GM13977 (cell line): ENCODE measurements around the gene FIGN.

Source experiments
- DNase-seq: peaks from one replicate; pipeline ENCODE4 v3.0.0; 2012; ENCODE audit warnings: low spot score
- CTCF ChIP-seq: IDR thresholded peaks from 2 replicates; pipeline ENCODE4 v1.5.1; 2012; ENCODE audit warnings: mild to moderate bottlenecking, control low read depth; ENCODE audit not compliant: insufficient read depth; ENCODE audit errors: extremely low read depth, missing control alignments
- in situ Hi-C: fragments of 300-500 bp; cut with MboI; formaldehyde crosslinking; loops from one replicate; pipeline ENCODE4 v1.12.0; 2022; ENCODE audit warnings: low sequenced_read_pairs, low pct_unique_long_range_greater_than_20kb, mixed read lengths, inconsistent platforms; ENCODE audit not compliant: unreplicated experiment

Gene FIGN

GRCh38 chr2:163573652-163574051, 162.2 kb downstream of the FIGN start:
- in situ Hi-C loops: no loop called here
- DNase-seq: no peak
- no peak for TF ChIP-seq CTCF

- DNase-seq: no peak
- in situ Hi-C loops: no loop called here
- no peak for TF ChIP-seq CTCF
Observed at GRCh38 chr2:163572850-163573249, 163.0 kb downstream of the FIGN start.

GRCh38 chr2:163571423-163572102, 164.2 kb downstream of the FIGN start:
- TF ChIP-seq CTCF: no peak
- in situ Hi-C loops: no loop called here
- no peak for DNase-seq

- no peak for DNase-seq
Observed at GRCh38 chr2:163570391-163570790, 165.4 kb downstream of the FIGN start.

GRCh38 chr2:163565192-163565591, 170.6 kb downstream of the FIGN start:
- no peak for DNase-seq
- TF ChIP-seq CTCF: no peak
- in situ Hi-C loops: no loop called here

More at GRCh38 chr2:163570391-163570790, 165.4 kb downstream of the FIGN start:
- TF ChIP-seq CTCF: no peak
- in situ Hi-C loops: no loop called here

GRCh38 chr2:163564236-163564635, 171.6 kb downstream of the FIGN start:
- no peak for TF ChIP-seq CTCF
- no peak for DNase-seq
- in situ Hi-C loops: no loop called here

- TF ChIP-seq CTCF: no peak
- in situ Hi-C loops: no loop called here
- no peak for DNase-seq
Observed at GRCh38 chr2:163563336-163563735, 172.5 kb downstream of the FIGN start.
